Calu3 (cell line): ENCODE results near the gene LYAR. TPM values are rescaled to one million over a fixed set of nuclear protein-coding genes. Genes with fewer than 3 reads are reported as not detected.

Experiments
- BruUV-seq: library from RNA; stranded (reverse); fragments of 400-500 nt; replicated peaks from 2 replicates; lab custom pipeline; 2021; lab: Mats Ljungman, UMichigan
- CTCF ChIA-PET: fragments of 300-600 bp; sonication (Branson Sonifier 250); formaldehyde crosslinking; loops from one replicate; lab custom pipeline; 2022; ENCODE audit warnings: antibody characterized with exemption; lab: Charles Lee
- DNase-seq: peaks from one replicate; pipeline ENCODE4 v3.0.0; 2022
- H3K27ac Mint-ChIP-seq: one replicate; pipeline ENCODE4 v1.8.0; 2022; ENCODE audit warnings: mixed read lengths; ENCODE audit not compliant: unreplicated experiment
- H3K27me3 Mint-ChIP-seq: one replicate; pipeline ENCODE4 v1.8.0; 2022; ENCODE audit warnings: mixed read lengths; ENCODE audit not compliant: unreplicated experiment
- H3K36me3 Mint-ChIP-seq: one replicate; pipeline ENCODE4 v1.8.0; 2022; ENCODE audit warnings: mild to moderate bottlenecking, moderate library complexity, mixed read lengths; ENCODE audit not compliant: insufficient read depth, unreplicated experiment
- H3K4me1 Mint-ChIP-seq: one replicate; pipeline ENCODE4 v1.8.0; 2022; ENCODE audit warnings: mild to moderate bottlenecking, low read depth, mixed read lengths; ENCODE audit not compliant: unreplicated experiment
- H3K4me3 Mint-ChIP-seq: one replicate; pipeline ENCODE4 v1.8.0; 2022; ENCODE audit warnings: mild to moderate bottlenecking, low read depth, moderate library complexity, mixed read lengths; ENCODE audit not compliant: unreplicated experiment
- H3K9me3 Mint-ChIP-seq: one replicate; pipeline ENCODE4 v1.8.0; 2022; ENCODE audit warnings: low read depth, mixed read lengths; ENCODE audit not compliant: unreplicated experiment
- CTCF ChIP-seq: fragments of 200-600 bp; IDR thresholded peaks from one replicate; pipeline ENCODE4 v1.8.0; 2022; ENCODE audit warnings: antibody characterized with exemption; ENCODE audit not compliant: unreplicated experiment
- intact Hi-C: fragments of 100-400 bp; cut with micrococcal nuclease; formaldehyde crosslinking; loops from one replicate; pipeline ENCODE4 v1.10.0; 2022; ENCODE audit not compliant: unreplicated experiment
- total RNA-seq: library from RNA; stranded (reverse); gene quantifications from 2 replicates; pipeline ENCODE4 v1.2.3, GENCODE V29; 2022

Gene LYAR
- total RNA-seq, 1 experiment from 2014 or later: 19.1 TPM

GRCh38 chr4:4334798-4335520 lies 45.0 kb upstream of the LYAR start:
- peaks cover 8% of the 10 kb centered on the region for H3K4me1 Mint-ChIP-seq
- CTCF ChIA-PET: no interaction called here

GRCh38 chr4:4333265-4333706 lies 43.3 kb upstream of the LYAR start:
- no peak for TF ChIP-seq CTCF
- Mint-ChIP-seq H3K27me3 (peaks cover 23% of the 10 kb centered on the region), H3K4me1 (peaks cover 8% of the 10 kb centered on the region), H3K27ac (no peak overlapping the region), H3K9me3 (no peaks in the 10 kb centered on the region), H3K36me3 (no peaks in the 10 kb centered on the region), H3K4me3 (no peak overlapping the region)
- DNase-seq: no peak
- BruUV-seq: no TSS peak
- CTCF ChIA-PET: no interaction called here
- intact Hi-C loops: no loop called here

More at GRCh38 chr4:4334798-4335520, 45.0 kb upstream of the LYAR start:
- H3K27ac Mint-ChIP-seq: no peak overlapping the region
- H3K9me3 Mint-ChIP-seq: no peaks in the 10 kb centered on the region
- BruUV-seq: no TSS peak
- H3K36me3 Mint-ChIP-seq: no peaks in the 10 kb centered on the region
- peak; percentile 50 for TF ChIP-seq CTCF
- H3K4me3 Mint-ChIP-seq: peak overlapping the region; percentile 35
- intact Hi-C loops: loop anchor here (1.0 kb wide), 1 partner anchor 83 kb away; no protein-coding TSS in a partner anchor
- H3K27me3 Mint-ChIP-seq: peaks cover 38% of the 10 kb centered on the region
- DNase-seq: peak; percentile 77

GRCh38 chr4:4332529-4332928 lies 42.6 kb upstream of the LYAR start:
- peaks cover 15% of the 10 kb centered on the region for H3K27me3 Mint-ChIP-seq
- no peak overlapping the region for H3K4me3 Mint-ChIP-seq
- CTCF ChIA-PET: no interaction called here
- no peak for TF ChIP-seq CTCF
- no peaks in the 10 kb centered on the region for H3K9me3 Mint-ChIP-seq
- no peak for DNase-seq
- peaks cover 8% of the 10 kb centered on the region for H3K4me1 Mint-ChIP-seq
- H3K27ac Mint-ChIP-seq: no peak overlapping the region
- intact Hi-C loops: no loop called here
- no TSS peak for BruUV-seq
- H3K36me3 Mint-ChIP-seq: no peaks in the 10 kb centered on the region

- H3K4me3 Mint-ChIP-seq: no peak overlapping the region
- peaks cover 8% of the 10 kb centered on the region for H3K4me1 Mint-ChIP-seq
- DNase-seq: no peak
- H3K27me3 Mint-ChIP-seq: no peaks in the 10 kb centered on the region
- no peaks in the 10 kb centered on the region for H3K36me3 Mint-ChIP-seq
- TF ChIP-seq CTCF: no peak
- intact Hi-C loops: no loop called here
- no peak overlapping the region for H3K27ac Mint-ChIP-seq
- CTCF ChIA-PET: no interaction called here
- no TSS peak for BruUV-seq
- no peaks in the 10 kb centered on the region for H3K9me3 Mint-ChIP-seq
Observed at GRCh38 chr4:4330794-4331193, 40.8 kb upstream of the LYAR start.
